Measurements from ENCODE around the gene ARHGAP22. TPM values are rescaled to one million over a fixed set of nuclear protein-coding genes. Genes with fewer than 3 reads are reported as not detected.

ARHGAP22 gene
- polyA plus RNA-seq, 1 donor from 2014 or later: 0.15 TPM

DNA sequence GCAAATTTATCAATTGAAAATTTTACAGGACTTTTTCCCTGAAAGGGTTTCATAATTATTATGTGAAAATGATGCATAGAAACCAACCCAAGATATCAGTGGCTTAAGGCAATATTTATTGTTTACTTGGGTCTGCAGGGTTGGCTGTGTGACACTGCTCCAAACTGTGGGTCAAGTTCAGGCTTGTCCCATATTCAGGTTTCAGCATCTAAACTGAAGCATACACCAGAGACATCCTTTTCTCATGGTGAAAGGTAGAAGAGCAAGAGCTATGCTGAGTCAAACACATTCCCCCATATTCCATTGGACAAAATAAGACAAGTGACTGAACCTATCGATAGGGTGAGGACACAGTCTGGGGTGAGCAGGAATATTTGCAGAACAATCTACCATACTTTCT lies 187.5 kb downstream of the ARHGAP22 start:
- no peak for TF ChIP-seq RAD21 (conservative IDR thresholded peaks at IDR 0.05)
- no peak for TF ChIP-seq MXI1 (conservative IDR thresholded peaks at IDR 0.05; ENCODE audit: poor library complexity, severe bottlenecking)
- TF ChIP-seq TAF1 (IDR thresholded peaks at IDR 0.05; ENCODE audit: low read depth): no peak
- no peak for TF ChIP-seq EZH2 (IDR thresholded peaks at IDR 0.05; ENCODE audit: borderline replicate concordance, insufficient read depth, low read length, poor library complexity, severe bottlenecking)
- Histone ChIP-seq H3K9ac (ENCODE audit: low read length) (no peak overlapping the region), H3F3A (ENCODE audit: insufficient read depth, low read length, poor library complexity, severe bottlenecking) (no peaks in the 10 kb centered on the region), H2AFZ (ENCODE audit: low read depth, low read length) (no peak overlapping the region), H3K4me3 (ENCODE audit: low read length) (no peak overlapping the region), H3K27me3 (ENCODE audit: insufficient read depth, low read depth, low read length) (no peaks in the 10 kb centered on the region), H3K27ac (ENCODE audit: low read length) (no peak overlapping the region), H3K36me3 (ENCODE audit: insufficient read depth, low read length) (peaks cover 14% of the 10 kb centered on the region), H4K20me1 (ENCODE audit: insufficient read depth) (no peaks in the 10 kb centered on the region), H3K9me2 (ENCODE audit: insufficient read depth, low read length) (no peaks in the 10 kb centered on the region), H3K9me3 (ENCODE audit: low read length) (peaks cover 9% of the 10 kb centered on the region), H3K79me2 (replicated peaks; ENCODE audit: insufficient read depth, low read length) (peaks cover 5% of the 10 kb centered on the region), H3K4me2 (ENCODE audit: low read length) (no peak overlapping the region)

DNA sequence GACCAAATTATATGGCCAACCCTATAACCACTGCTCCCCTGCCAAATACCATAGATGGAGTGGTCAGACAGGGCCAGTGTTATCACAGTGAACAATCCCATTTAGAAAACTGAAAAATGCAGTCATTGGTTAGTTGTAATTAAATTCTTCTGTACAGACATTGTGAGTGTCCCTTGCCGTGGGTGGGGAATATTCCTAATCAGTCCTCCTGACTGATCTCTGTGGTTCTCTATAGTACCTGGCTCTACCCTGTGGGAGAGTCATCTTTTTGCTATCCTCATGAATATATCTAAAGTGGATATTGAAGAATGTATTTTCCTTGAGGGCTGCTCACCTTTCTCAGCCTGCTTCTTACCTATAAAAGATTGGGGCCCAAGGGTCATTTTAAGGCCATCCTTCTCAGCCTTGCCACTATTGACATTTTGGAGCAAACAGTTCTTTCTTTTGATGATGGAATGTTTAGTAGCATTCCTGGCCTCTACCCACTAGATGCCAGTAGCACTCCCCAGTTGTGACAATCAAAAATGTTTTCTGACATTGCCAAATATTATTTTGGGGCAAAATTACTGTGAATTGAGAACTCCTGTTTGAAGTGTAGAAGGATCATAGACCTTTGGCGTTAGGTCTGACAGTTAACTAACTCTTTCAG lies 188.2 kb downstream of the ARHGAP22 start:
- peaks cover 5% of the 10 kb centered on the region for H3K79me2 ChIP-seq (replicated peaks; ENCODE audit: insufficient read depth, low read length)
- H2AFZ ChIP-seq (ENCODE audit: low read depth, low read length): no peak overlapping the region
- H3K27me3 ChIP-seq (ENCODE audit: insufficient read depth, low read depth, low read length): no peaks in the 10 kb centered on the region
- H3K9ac ChIP-seq (ENCODE audit: low read length): no peak overlapping the region
- peaks cover 20% of the 10 kb centered on the region for H3K36me3 ChIP-seq (ENCODE audit: insufficient read depth, low read length)
- no peaks in the 10 kb centered on the region for H3F3A ChIP-seq (ENCODE audit: insufficient read depth, low read length, poor library complexity, severe bottlenecking)
- H3K4me3 ChIP-seq (ENCODE audit: low read length): no peak overlapping the region
- H3K27ac ChIP-seq (ENCODE audit: low read length): no peak overlapping the region
- no peak for TF ChIP-seq SMC3 (conservative IDR thresholded peaks at IDR 0.05; ENCODE audit: poor library complexity)
- no peak for TF ChIP-seq EP300 (conservative IDR thresholded peaks at IDR 0.05; ENCODE audit: poor library complexity, severe bottlenecking)
- no peak for TF ChIP-seq RAD21 (conservative IDR thresholded peaks at IDR 0.05)
- TF ChIP-seq, protein P1, sequence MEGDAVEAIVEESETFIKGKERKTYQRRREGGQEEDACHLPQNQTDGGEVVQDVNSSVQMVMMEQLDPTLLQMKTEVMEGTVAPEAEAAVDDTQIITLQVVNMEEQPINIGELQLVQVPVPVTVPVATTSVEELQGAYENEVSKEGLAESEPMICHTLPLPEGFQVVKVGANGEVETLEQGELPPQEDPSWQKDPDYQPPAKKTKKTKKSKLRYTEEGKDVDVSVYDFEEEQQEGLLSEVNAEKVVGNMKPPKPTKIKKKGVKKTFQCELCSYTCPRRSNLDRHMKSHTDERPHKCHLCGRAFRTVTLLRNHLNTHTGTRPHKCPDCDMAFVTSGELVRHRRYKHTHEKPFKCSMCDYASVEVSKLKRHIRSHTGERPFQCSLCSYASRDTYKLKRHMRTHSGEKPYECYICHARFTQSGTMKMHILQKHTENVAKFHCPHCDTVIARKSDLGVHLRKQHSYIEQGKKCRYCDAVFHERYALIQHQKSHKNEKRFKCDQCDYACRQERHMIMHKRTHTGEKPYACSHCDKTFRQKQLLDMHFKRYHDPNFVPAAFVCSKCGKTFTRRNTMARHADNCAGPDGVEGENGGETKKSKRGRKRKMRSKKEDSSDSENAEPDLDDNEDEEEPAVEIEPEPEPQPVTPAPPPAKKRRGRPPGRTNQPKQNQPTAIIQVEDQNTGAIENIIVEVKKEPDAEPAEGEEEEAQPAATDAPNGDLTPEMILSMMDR (IDR thresholded peaks at IDR 0.05; ENCODE audit: poor library complexity, severe bottlenecking): no peak
- no peak for TF ChIP-seq POLR2AphosphoS5 (IDR thresholded peaks at IDR 0.05)
- H4K20me1 ChIP-seq (ENCODE audit: insufficient read depth): no peaks in the 10 kb centered on the region
- H3K4me2 ChIP-seq (ENCODE audit: low read length): no peak overlapping the region
- no peaks in the 10 kb centered on the region for H3K9me2 ChIP-seq (ENCODE audit: insufficient read depth, low read length)
- peaks cover 10% of the 10 kb centered on the region for H3K9me3 ChIP-seq (ENCODE audit: low read length)

DNA sequence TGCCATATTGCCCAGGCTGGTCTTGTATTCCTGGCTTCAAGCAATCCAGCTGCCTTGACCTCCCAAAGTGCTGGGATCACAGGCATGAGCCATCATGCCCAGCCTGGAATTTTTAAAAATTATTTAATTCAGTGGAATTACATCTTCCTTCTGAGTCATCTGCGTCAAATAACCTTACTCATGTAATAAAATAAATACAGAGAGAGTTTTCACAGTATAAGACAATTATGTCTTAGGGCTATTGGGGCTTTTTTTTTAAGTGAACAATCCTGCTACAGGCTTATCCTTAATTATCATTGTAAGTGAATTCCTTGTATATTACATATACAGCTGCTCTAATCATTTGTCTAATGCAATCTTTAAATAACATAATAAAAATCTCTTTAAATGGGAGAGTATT lies 190.1 kb downstream of the ARHGAP22 start:
- Histone ChIP-seq H3K4me3 (ENCODE audit: low read length) (no peak overlapping the region), H3K79me2 (replicated peaks; ENCODE audit: insufficient read depth, low read length) (peaks cover 5% of the 10 kb centered on the region), H3K4me2 (ENCODE audit: low read length) (no peak overlapping the region), H4K20me1 (ENCODE audit: insufficient read depth) (no peaks in the 10 kb centered on the region), H3K9me3 (ENCODE audit: low read length) (peaks cover 10% of the 10 kb centered on the region), H3K9ac (ENCODE audit: low read length) (no peak overlapping the region), H2AFZ (ENCODE audit: low read depth, low read length) (no peak overlapping the region), H3K27me3 (ENCODE audit: insufficient read depth, low read depth, low read length) (no peaks in the 10 kb centered on the region), H3K9me2 (ENCODE audit: insufficient read depth, low read length) (no peaks in the 10 kb centered on the region), H3K27ac (ENCODE audit: low read length) (no peak overlapping the region), H3F3A (ENCODE audit: insufficient read depth, low read length, poor library complexity, severe bottlenecking) (no peaks in the 10 kb centered on the region), H3K36me3 (ENCODE audit: insufficient read depth, low read length) (peaks cover 20% of the 10 kb centered on the region)
- no peak for TF ChIP-seq MXI1 (conservative IDR thresholded peaks at IDR 0.05; ENCODE audit: poor library complexity, severe bottlenecking)
- no peak for TF ChIP-seq TAF1 (IDR thresholded peaks at IDR 0.05; ENCODE audit: low read depth)
- no peak for TF ChIP-seq EP300 (conservative IDR thresholded peaks at IDR 0.05; ENCODE audit: poor library complexity, severe bottlenecking)

All from neural cell (in vitro differentiated cells).